Measurements from ENCODE around the gene NPR2.

The NPR2 gene

DNA sequence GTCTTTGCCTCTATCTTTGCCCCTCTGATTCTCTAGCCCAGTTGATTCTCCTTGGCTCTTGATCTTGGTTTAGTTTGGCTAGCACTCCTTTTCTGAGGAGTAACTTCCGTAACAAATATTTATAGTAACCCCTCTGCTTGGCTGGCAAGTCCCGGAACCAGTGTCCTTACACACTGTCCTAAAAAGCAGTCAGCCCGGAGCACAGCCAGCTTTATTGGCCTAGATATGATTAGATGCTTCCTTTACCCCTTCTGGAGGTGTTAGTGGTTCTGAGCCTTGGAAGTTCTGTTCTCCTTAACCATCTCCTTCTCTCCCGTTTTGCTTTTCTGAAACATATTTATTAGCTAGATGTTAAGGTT lies 20.3 kb upstream of the NPR2 start:
- H3K9me3 ChIP-seq (ENCODE audit: insufficient read depth, low read depth, low read length) = no peaks in the 10 kb centered on the region
- no peak overlapping the region for H3K4ac ChIP-seq (ENCODE audit: low read depth, low read length)
- no peak overlapping the region for H3K23ac ChIP-seq (ENCODE audit: low read length)
- H2BK12ac ChIP-seq (ENCODE audit: low read length) = no peak overlapping the region
- no peak overlapping the region for H4K12ac ChIP-seq (ENCODE audit: low read depth, low read length)
- no peak overlapping the region for H2AK5ac ChIP-seq (ENCODE audit: low read length)
- peaks cover 2% of the 10 kb centered on the region for H3K79me2 ChIP-seq (ENCODE audit: control insufficient read depth, insufficient read depth, low read length, poor library complexity)
- no peak overlapping the region for H3K4me2 ChIP-seq (ENCODE audit: low read length)
- H3K4me3 ChIP-seq (ENCODE audit: low read depth, low read length) = no peak overlapping the region
- no peak overlapping the region for H4K8ac ChIP-seq (ENCODE audit: low read depth, low read length)
- H2BK5ac ChIP-seq (ENCODE audit: low read depth, low read length, poor library complexity) = no peak overlapping the region
- no peak overlapping the region for H3K14ac ChIP-seq (ENCODE audit: low read length)
- no peaks in the 10 kb centered on the region for H3K27me3 ChIP-seq (ENCODE audit: insufficient read depth, low read length)
- H3K18ac ChIP-seq (ENCODE audit: low read length) = no peak overlapping the region
- no peak overlapping the region for H2BK120ac ChIP-seq (ENCODE audit: insufficient read depth, low read length, poor library complexity)
- H3K36me3 ChIP-seq (ENCODE audit: control insufficient read depth in 1 of 2, insufficient read depth in 2 of 2, low read length in 2 of 2) = no peaks in the 10 kb centered on the region
- H4K91ac ChIP-seq (ENCODE audit: low read depth, low read length) = no peak overlapping the region
- no peak overlapping the region for H3K9ac ChIP-seq (ENCODE audit: low read length)
- peaks cover 0 to 4% of the 10 kb centered on the region in 2 experiments for H3K4me1 ChIP-seq (ENCODE audit: control insufficient read depth in 1 of 2, insufficient read depth in 2 of 2, low read length in 2 of 2)
- no CpG with 5 or more reads among the region's 4 CpGs for WGBS (ENCODE audit: extremely low coverage, insufficient coverage, insufficient read length)
- no peak overlapping the region for H2AFZ ChIP-seq (ENCODE audit: insufficient read depth, low read length, poor library complexity)
- no peaks in the 10 kb centered on the region for H3K79me1 ChIP-seq (ENCODE audit: low read length)
- no peak for DNase-seq
- H3K27ac ChIP-seq (ENCODE audit: low read depth, low read length) = no peak overlapping the region

DNA sequence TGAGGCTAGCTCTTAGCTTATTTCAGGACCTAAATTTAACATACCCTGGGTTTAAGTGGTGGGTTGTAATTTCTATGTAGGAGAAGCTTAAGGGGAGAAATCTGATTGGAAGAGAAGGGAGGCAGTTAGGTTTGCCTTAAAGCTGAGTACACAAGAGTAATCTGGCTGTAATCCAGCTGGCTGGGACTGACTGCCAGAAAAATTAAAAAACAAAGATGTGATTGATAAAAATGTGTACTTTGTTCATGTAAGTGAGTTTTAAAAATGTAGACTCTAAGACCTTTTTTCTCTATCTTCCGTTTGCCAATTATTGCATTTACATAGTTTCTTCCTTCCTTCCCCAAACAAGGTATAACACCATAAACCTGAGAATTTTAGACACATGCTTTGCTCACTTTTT lies 19.9 kb upstream of the NPR2 start:
- H2BK120ac ChIP-seq (ENCODE audit: insufficient read depth, low read length, poor library complexity) = no peak overlapping the region
- H3K18ac ChIP-seq (ENCODE audit: low read length) = no peak overlapping the region
- no peak overlapping the region for H3K23ac ChIP-seq (ENCODE audit: low read length)
- no peaks in the 10 kb centered on the region for H3K9me3 ChIP-seq (ENCODE audit: insufficient read depth, low read depth, low read length)
- no peak overlapping the region for H2BK12ac ChIP-seq (ENCODE audit: low read length)
- no peaks in the 10 kb centered on the region for H3K79me1 ChIP-seq (ENCODE audit: low read length)
- no peak overlapping the region for H3K14ac ChIP-seq (ENCODE audit: low read length)
- no peak overlapping the region for H3K4me3 ChIP-seq (ENCODE audit: low read depth, low read length)
- no peak overlapping the region for H3K27ac ChIP-seq (ENCODE audit: low read depth, low read length)
- no peak overlapping the region for H3K9ac ChIP-seq (ENCODE audit: low read length)
- H2BK5ac ChIP-seq (ENCODE audit: low read depth, low read length, poor library complexity) = no peak overlapping the region
- H3K27me3 ChIP-seq (ENCODE audit: insufficient read depth, low read length) = no peaks in the 10 kb centered on the region
- no peak overlapping the region for H2AFZ ChIP-seq (ENCODE audit: insufficient read depth, low read length, poor library complexity)
- no peak overlapping the region for H4K12ac ChIP-seq (ENCODE audit: low read depth, low read length)
- no peak overlapping the region for H3K4me2 ChIP-seq (ENCODE audit: low read length)
- H3K36me3 ChIP-seq (ENCODE audit: control insufficient read depth in 1 of 2, insufficient read depth in 2 of 2, low read length in 2 of 2) = no peaks in the 10 kb centered on the region
- H4K91ac ChIP-seq (ENCODE audit: low read depth, low read length) = no peak overlapping the region
- no CpG with 5 or more reads among the region's 1 CpG for WGBS (ENCODE audit: extremely low coverage, insufficient coverage, insufficient read length)
- peaks cover 2% of the 10 kb centered on the region for H3K79me2 ChIP-seq (ENCODE audit: control insufficient read depth, insufficient read depth, low read length, poor library complexity)
- H2AK5ac ChIP-seq (ENCODE audit: low read length) = no peak overlapping the region
- peaks cover 0 to 4% of the 10 kb centered on the region in 2 experiments for H3K4me1 ChIP-seq (ENCODE audit: control insufficient read depth in 1 of 2, insufficient read depth in 2 of 2, low read length in 2 of 2)
- no peak for DNase-seq
- H3K4ac ChIP-seq (ENCODE audit: low read depth, low read length) = no peak overlapping the region
- H4K8ac ChIP-seq (ENCODE audit: low read depth, low read length) = no peak overlapping the region

DNA sequence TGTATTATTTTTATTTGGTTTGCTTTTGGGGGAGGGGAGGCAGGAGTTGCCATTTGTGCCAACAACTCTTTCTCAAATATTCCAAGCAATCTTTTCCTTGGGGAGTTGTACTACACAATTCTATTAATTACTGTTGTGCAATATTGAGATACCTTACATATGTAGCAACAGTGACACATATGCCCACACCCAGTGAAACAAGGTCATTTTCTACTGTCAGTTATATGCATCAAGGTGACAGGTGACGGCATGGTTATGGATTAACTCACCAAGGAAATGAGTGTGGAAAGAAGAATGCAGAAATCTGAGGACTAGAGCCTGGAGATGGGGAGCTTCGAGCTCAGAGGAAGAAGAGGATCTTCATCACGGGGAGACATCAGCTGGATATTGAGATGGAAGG lies 19.4 kb upstream of the NPR2 start:
- no CpG with 5 or more reads among the region's 3 CpGs for WGBS (ENCODE audit: extremely low coverage, insufficient coverage, insufficient read length)
- H3K9me3 ChIP-seq (ENCODE audit: insufficient read depth, low read depth, low read length) = no peaks in the 10 kb centered on the region

GRCh38 chr9:35774907-35775635 lies 16.3 kb upstream of the NPR2 start:
- no peak overlapping the region for H2AK5ac ChIP-seq (ENCODE audit: low read length)
- H3K4me3 ChIP-seq (ENCODE audit: low read depth, low read length) = no peak overlapping the region
- H4K12ac ChIP-seq (ENCODE audit: low read depth, low read length) = no peak overlapping the region
- H4K8ac ChIP-seq (ENCODE audit: low read depth, low read length) = no peak overlapping the region
- no peak overlapping the region for H3K4me2 ChIP-seq (ENCODE audit: low read length)
- no peak overlapping the region for H2BK120ac ChIP-seq (ENCODE audit: insufficient read depth, low read length, poor library complexity)
- H3K36me3 ChIP-seq (ENCODE audit: control insufficient read depth in 1 of 2, insufficient read depth in 2 of 2, low read length in 2 of 2) = no peaks in the 10 kb centered on the region
- H3K14ac ChIP-seq (ENCODE audit: low read length) = no peak overlapping the region
- H2BK12ac ChIP-seq (ENCODE audit: low read length) = no peak overlapping the region
- H3K79me1 ChIP-seq (ENCODE audit: low read length) = no peaks in the 10 kb centered on the region
- H3K4me1 ChIP-seq (ENCODE audit: control insufficient read depth in 1 of 2, insufficient read depth in 2 of 2, low read length in 2 of 2) = peaks cover 0 to 4% of the 10 kb centered on the region in 2 experiments
- no peak overlapping the region for H2BK5ac ChIP-seq (ENCODE audit: low read depth, low read length, poor library complexity)
- H3K79me2 ChIP-seq (ENCODE audit: control insufficient read depth, insufficient read depth, low read length, poor library complexity) = peaks cover 2% of the 10 kb centered on the region
- H2AFZ ChIP-seq (ENCODE audit: insufficient read depth, low read length, poor library complexity) = no peak overlapping the region
- no peak overlapping the region for H3K18ac ChIP-seq (ENCODE audit: low read length)
- H3K9ac ChIP-seq (ENCODE audit: low read length) = no peak overlapping the region
- H3K4ac ChIP-seq (ENCODE audit: low read depth, low read length) = no peak overlapping the region
- H3K9me3 ChIP-seq (ENCODE audit: insufficient read depth, low read depth, low read length) = no peaks in the 10 kb centered on the region
- no peak overlapping the region for H3K23ac ChIP-seq (ENCODE audit: low read length)
- no CpG with 5 or more reads among the region's 7 CpGs for WGBS (ENCODE audit: extremely low coverage, insufficient coverage, insufficient read length)
- H3K27me3 ChIP-seq (ENCODE audit: insufficient read depth, low read length) = no peaks in the 10 kb centered on the region
- H4K91ac ChIP-seq (ENCODE audit: low read depth, low read length) = no peak overlapping the region
- H3K27ac ChIP-seq (ENCODE audit: low read depth, low read length) = no peak overlapping the region
- no peak for DNase-seq

More for the DNA sequence above, 19.4 kb upstream of the NPR2 start:
- Histone ChIP-seq H3K79me1 (ENCODE audit: low read length) (no peaks in the 10 kb centered on the region), H3K23ac (ENCODE audit: low read length) (no peak overlapping the region), H2BK5ac (ENCODE audit: low read depth, low read length, poor library complexity) (no peak overlapping the region), H3K4me3 (ENCODE audit: low read depth, low read length) (no peak overlapping the region), H3K18ac (ENCODE audit: low read length) (no peak overlapping the region), H2BK12ac (ENCODE audit: low read length) (no peak overlapping the region), H4K91ac (ENCODE audit: low read depth, low read length) (no peak overlapping the region), H3K9ac (ENCODE audit: low read length) (no peak overlapping the region), H3K4ac (ENCODE audit: low read depth, low read length) (no peak overlapping the region), H3K4me2 (ENCODE audit: low read length) (no peak overlapping the region), H3K27me3 (ENCODE audit: insufficient read depth, low read length) (no peaks in the 10 kb centered on the region), H3K27ac (ENCODE audit: low read depth, low read length) (no peak overlapping the region), H2BK120ac (ENCODE audit: insufficient read depth, low read length, poor library complexity) (no peak overlapping the region), H3K36me3 (ENCODE audit: control insufficient read depth in 1 of 2, insufficient read depth in 2 of 2, low read length in 2 of 2) (no peaks in the 10 kb centered on the region), H3K79me2 (ENCODE audit: control insufficient read depth, insufficient read depth, low read length, poor library complexity) (peaks cover 2% of the 10 kb centered on the region), H3K14ac (ENCODE audit: low read length) (no peak overlapping the region), H3K4me1 (ENCODE audit: control insufficient read depth in 1 of 2, insufficient read depth in 2 of 2, low read length in 2 of 2) (peaks cover 0 to 4% of the 10 kb centered on the region in 2 experiments), H2AK5ac (ENCODE audit: low read length) (no peak overlapping the region), H4K12ac (ENCODE audit: low read depth, low read length) (no peak overlapping the region), H2AFZ (ENCODE audit: insufficient read depth, low read length, poor library complexity) (no peak overlapping the region), H4K8ac (ENCODE audit: low read depth, low read length) (no peak overlapping the region)
- peak in 1 of 2 donors; percentile 17 for DNase-seq
